CD4-positive, alpha-beta T cell treated with Interleukin-2 at 100 ng/mL for 4 hours (primary cell): ENCODE results near the gene KCTD12.
A peak's percentile ranks its signal among the peaks of the same experiment; 100 is the strongest.
"Not testable (repeated sequence)": the region's sequence is repeated elsewhere in the genome, so short reads cannot be mapped to it uniquely, and the experiment has no call there.

Experiments used
- DNase-seq: peaks from one replicate; pipeline ENCODE4 v3.0.0-alpha.2; 2020; ENCODE audit warnings: low spot score

Gene KCTD12

DNA sequence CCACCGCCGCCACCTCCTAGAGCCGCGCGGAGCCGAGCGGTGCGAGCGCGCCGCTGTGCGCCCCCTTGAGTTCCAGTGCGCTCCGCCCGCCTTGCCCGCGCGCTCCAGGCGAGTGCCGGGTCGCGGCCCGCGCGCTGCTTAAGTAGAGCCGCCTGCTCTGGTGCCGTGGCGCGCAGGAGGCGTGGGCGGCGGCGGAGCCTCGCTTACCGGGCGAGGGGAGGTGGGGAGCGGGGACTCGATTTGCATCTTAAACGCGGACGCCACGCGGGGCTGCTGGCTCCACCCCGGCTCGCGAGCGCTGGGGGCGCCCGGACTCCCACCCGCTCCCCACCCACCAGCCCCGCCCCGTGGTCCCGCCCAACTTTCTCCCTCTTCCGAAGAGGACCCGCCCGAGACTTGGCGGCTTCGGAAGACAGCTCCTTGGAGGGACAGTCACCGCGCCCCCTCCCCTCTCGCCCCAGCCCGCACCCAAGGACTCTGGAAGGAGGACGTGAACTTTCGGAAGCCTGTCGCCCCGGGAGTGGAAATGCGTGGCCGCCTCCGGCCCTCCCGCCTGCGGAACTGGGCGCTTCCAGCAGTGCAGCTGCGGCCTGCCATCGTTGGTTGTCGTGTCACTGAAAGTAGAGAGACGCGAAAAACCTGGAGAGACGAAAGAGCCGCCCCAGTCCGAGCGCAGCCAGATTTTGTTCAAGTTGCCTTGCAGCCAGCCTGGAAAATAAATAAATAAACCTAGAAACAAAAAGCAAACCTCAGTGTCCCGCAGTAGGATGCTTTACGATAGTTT, at the start of gene KCTD12:
Gene KCTD12 (minus strand): TSS at position 114 of the 784 bp plus-strand sequence. CDS start 257 bp downstream, outside the sequence.
- DNase-seq: peak; percentile 80

DNA sequence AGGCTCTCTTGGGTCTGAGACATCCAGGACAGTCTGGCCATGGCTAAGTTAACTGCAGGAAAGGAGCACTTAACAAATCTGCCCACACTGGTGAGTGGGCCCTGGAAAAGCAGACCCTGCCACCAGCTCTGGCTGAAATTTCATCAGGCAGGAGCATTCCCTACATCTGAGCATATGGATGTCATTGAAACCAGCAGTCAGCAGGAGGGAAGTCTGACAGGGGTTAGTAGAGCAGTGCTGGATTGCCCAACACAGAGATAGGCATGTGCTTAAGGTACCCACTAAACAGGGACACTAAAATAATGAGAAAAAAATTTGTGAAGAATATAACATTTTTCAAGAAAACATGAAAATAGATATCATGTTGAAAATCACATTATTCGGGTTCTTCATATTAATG, 48.5 kb upstream of the KCTD12 start:
- DNase-seq: no peak

DNA sequence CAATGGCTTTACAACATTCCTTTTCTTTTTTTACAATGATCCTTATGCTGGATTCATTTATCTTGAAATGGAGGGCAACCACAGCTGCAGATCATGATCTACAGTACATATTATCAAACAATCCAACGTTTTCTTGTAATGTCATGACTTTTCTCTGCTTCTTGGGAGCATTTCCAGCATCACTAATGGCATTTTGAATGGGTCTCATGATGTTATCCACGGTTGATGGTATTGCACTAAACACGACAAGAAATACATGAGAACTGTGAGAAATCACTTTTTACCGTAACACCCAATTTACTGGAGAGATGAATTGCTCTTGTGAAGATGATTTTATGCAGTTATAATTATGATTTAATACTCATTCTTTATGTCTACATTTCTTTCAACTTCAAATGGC, 45.9 kb upstream of the KCTD12 start:
- no peak for DNase-seq

DNA sequence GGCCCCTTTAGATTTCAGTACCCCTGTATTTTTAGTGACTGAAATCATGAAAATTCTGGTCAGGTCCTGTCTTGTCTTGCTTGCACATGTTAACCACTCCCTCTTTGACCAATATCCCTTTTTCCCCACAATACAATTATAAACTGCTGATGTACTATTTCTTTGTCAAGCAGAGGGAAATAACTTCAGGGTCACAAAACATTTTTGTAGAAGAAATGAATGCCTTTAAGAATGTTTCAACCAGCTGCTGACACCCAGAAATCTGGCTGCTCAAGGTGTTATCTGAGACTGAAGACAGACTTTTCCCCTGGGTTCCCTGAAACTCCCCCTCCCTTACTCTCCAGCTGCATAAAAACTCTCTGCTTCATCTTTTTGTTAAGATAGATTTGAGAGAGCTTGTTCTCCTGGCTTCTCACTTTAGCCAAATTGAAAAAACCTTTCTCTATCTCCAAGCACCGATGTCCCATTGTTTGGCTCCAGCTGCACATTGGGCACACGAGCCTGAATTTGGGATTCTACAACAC, 43.7 kb upstream of the KCTD12 start:
- DNase-seq: no peak

DNA sequence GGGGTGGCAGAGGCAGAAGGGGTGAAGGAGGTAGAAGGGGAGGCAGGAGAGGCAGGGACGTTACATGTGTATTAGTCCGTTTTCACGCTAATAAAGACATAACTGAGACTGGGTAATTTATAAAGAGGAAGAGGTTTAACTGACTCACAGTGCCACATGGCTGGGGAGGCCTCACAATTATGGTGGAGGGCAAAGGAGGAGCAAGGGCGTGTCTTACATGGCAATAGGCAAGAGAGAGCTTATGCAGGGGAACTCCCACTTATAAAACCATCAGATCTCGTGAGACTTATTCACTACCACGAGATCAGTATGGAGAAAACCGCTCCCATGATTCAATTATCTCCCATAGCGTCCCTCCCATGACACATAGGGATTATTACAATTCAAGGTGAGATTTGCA, 43.1 kb upstream of the KCTD12 start:
- DNase-seq: no peak

DNA sequence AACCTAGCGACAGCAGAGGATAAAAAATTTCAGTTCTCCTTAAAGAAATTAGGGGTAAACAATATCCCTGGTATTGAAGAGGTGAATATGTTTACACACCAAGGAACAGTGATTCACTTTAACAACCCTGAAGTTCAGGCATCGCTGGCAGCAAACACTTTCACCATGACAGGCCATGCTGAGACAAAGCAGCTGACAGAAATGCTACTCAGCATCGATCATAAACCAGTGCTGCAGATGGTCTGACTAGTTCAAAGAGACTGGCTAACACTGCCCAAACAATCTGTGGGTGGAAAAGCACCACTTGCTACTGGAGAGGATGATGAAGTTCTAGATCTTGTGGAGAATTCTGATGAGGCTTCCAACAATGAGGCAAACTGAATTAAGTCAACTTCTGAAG, 42.3 kb upstream of the KCTD12 start:
- no peak for DNase-seq

DNA sequence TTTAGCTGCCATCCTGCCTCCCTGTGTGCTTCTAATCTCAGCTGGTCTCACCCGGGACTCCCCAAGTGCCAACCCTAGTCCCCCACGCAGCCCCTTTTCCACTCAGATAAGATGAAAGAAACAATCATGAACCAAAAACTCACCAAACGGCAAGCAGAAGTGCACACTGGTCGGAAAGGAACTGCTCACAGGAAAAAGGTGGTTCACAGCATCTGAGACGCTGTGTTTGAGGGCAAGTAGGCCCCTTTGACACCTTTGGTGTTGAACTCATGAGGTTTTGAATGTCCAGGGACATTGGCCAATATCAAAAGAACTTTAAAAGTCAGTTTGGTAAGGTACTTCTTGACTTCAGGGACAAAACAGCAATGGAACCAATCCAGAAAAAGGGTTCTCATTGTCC, 41.8 kb upstream of the KCTD12 start:
- no peak for DNase-seq

DNA sequence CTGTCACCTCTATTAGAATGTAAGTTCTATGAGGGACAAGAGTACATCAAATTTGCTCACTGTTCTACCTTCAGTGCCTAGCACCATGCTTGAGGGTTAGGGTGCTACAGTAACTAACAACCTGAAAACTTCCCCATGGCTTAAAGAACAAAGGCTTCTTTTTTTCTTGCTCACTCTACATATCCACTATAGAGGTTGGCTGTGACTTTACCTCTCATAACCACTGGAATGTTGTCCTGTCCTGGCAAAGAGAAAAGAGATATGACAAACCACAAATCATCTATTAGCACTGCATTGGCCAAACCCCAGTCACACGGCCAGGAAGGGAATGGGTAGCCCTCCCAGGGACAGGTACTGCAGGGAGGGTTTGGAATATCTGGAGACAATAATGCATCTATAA, 38.9 kb upstream of the KCTD12 start:
- DNase-seq: no peak

DNA sequence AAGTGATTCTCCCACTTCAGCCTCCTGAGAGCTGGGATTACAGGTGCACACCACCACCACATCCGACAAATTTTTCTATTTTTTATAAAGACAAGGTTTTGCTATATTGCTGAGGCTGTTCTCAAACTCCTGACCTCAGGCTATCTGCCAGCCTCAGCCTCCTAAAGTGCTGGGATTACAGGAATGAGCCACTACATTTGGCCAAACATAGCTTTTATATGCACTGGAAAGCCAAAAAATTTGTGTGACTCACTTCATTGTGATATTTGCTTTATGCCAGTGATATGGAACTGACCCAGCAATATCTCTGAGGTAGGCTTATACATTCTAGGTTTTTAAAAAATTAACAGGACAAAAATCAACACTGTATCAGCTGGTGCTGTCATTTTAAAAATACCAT, 35.3 kb upstream of the KCTD12 start:
- no peak for DNase-seq

DNA sequence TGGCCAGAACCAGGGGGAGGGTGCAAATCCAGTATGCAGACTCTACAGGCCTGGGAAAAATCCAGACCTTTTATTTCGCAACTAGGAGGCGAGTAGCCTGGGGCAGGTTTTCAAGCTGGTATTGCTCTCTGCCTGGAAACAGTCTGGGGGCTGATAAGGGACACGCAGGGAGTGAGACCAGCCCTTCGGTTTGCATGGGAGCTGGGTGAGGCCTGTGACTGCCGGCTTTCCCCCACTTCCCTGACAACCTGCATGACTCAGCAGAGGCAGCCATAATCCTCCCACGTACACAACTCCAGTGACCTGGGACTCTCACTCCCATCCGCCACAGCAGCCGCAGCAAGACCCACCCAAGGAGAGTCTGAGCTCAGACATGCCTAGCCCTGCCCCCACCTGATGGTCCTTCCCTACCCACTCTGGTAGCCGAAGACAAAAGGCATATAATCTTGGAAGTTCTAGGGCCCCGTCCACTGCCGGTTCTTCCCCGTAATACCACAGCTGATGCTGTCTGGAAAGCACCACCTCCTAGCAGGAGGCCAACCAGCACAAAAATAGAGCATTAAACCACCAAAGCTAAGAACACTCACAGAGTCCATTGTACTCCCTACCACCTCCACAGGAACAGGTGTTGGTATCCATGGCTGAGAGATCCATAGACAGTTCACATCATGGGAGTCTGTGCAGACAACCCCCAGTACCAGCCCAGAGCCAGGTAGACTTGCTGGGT, 31.7 kb upstream of the KCTD12 start:
- not testable (repeated sequence) for DNase-seq

DNA sequence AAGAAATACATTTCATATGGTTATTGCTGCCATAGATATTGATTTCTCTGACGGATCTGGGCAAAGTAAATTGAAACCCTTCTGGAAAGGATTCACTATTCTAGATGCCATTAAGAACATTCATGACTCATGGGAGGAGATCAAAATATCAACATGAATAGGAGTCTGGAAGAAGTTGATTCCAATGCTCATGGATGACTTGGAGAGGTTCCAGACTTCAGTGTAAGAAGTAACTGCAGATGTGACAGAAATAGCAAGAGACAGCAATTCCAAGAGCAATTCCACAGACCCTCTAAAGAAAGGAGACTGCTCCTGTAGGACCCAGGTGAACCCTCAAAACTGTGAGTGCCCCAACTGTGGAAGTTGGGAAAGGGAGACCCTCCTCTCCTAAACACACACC, 30.9 kb upstream of the KCTD12 start:
- no peak for DNase-seq

DNA sequence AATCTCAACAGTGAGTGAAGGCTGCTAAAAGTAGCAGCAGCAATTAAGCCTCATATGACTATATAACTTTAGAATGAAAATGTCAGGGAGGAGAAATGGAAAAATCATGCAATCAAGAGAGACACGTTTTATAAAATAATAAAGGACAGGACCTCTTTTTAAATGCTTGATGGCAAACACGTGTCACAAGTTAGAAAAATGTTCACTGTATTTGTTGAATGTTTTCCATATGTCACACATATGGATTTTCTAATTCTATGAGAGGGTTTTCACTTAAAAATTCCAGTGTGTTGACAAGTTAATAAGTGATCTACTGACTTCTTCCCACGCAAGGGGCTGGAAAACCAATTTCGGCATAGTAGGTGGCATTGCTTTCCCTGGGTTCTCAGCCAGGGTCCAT, 27.7 kb upstream of the KCTD12 start:
- DNase-seq: no peak

DNA sequence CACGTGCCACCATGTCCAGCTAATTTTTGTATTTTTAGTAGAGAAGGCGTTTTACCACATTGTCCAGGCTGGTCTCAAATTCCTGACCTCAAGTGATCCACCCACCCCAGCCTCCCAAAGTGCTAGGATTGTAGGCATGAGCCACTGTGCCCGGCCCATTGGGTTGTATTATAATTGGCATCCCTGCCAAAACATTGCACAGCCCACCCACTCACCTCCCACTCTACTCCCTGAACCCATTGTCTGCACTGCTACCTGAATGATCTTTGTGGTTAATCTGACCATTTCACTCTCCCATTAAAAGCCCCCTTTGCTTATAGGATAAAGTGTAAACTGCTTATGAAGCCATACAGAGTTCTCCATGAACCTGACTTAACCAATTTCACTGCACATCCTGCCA, 26.3 kb upstream of the KCTD12 start:
- no peak for DNase-seq

DNA sequence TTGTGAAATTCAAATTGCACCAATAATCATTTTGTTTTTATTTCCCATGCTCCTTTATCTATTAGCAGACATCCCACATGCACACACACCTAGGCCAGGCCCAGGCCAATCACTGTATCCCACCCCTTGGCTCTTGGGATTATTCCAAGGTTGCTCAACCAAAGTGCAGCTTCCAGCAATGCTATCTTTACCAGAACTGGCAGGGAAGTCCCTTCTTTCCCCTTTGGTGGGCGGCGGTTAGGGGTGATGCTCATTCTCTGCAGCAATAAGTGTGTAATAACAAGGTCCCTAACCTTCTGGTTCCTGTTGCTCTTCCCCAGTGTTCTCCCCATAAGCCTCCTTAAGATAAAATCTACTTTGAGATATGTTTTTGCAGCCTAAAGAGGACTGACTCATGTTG, 18.3 kb upstream of the KCTD12 start:
- DNase-seq: no peak

DNA sequence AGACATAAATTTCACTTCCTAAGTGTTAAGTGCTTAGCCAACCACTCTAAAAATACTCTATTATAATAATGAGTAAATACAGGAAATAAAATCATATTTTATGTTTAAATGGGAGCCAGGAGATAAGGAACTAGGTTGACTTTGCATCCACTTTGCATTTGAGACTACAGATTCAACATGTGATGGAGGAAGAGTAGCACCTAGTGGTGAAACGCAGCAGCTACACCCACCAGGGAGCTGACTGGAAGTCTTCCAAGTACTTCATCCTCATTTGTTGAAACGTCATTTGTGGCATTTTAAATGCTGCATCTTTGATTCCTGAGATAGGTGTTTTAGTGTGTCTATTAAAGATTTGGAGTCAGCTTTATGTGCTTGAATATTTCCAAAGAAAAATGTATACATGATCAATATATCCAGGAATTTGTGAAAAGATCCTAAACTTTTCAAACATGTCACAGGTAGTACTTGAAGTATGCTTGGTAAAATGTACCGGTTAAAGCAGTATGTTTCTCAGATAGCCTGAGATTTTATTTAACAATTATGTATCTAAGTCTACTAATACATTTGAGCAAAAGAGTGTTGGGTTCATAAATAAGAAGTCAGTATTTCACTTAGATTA, 17.4 kb upstream of the KCTD12 start:
- DNase-seq: peak; percentile 82

DNA sequence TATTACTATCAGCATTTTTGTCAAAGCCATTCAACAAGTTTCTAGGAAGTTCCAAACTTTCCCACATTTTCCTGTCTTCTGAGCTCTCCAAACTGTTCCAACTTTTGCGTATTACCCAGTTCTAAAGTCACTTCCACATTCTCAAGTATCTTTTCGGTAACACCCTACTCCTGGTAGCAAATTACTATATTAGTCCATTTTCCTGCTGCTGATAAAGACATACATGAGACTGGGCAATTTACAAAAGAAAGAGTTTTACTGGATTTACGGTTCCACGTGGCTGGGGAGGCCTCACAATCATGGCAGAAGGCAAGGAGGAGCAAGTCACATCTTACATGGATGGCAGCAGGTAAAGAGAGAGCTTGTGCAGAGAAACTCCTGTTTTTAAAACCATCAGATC, 12.9 kb upstream of the KCTD12 start:
- DNase-seq: not testable (repeated sequence)

DNA sequence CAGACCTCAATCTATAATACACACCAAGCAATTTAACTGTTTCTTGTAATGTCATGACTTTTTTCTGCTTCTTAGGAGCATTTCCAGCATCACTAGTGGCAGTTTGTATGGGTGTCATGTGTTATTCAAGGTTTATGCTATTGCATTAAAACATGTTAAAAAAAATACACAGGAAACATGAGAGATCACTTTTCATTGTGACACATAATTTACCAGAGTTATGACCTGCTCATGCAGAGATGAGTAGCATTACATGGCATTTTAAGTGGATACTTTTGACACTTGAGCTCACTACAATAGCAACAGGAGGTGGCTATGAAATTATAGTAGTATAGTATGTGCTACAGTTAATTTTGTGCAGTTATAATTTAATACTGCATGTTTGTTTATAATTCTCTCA, 11.0 kb upstream of the KCTD12 start:
- not testable (repeated sequence) for DNase-seq

DNA sequence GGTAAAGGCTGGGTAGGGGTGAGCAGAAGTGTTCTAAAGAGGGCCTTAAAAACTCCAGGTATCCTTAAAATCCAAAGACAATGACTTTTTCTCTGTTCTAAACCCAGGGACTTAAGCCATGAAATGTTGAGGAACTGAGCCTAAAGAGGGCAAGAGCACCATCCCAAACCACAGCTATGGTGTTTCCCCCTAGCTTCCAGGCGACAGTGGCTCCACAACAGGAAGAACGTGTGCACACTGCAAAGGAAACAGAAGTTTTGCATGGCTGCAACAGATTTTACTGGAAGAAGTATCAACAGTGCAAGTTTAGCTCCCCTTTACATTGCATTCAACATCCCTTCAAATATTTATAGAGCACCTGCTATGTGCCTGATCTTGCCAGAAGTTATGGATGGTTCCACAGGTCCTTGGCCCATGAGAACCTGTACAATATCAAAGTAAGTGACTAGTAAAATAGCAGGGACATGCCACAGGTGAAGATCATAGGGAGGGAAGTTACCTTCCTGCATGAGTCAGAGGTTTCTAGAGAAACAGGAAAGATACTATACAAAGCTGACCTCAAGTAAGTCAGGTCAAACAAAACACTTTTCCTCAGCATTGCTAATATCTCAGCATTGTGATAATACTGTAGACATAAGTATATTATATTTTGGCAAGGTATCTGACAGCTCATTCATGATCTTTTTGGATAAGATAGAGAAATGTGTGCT, 8.4 kb upstream of the KCTD12 start:
- DNase-seq: peak; percentile 32

DNA sequence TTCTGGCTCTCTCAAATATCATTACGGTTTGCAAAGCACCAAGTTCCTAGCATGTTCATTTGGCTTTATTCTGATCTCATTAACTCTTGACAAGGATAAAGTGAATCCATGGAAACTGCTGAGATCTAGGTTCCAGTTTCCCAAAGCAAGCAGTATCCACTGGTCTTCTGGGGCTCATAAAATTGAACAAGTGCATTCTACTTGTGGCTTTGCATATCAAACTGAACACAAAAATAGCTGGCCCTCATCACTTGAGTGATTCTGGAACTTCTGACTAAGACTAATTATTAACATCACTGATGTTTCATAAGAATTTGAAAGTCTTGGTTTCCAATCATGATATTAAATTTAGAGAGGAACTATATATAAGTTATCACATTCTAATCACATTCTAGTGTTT, 6.3 kb upstream of the KCTD12 start:
- no peak for DNase-seq

DNA sequence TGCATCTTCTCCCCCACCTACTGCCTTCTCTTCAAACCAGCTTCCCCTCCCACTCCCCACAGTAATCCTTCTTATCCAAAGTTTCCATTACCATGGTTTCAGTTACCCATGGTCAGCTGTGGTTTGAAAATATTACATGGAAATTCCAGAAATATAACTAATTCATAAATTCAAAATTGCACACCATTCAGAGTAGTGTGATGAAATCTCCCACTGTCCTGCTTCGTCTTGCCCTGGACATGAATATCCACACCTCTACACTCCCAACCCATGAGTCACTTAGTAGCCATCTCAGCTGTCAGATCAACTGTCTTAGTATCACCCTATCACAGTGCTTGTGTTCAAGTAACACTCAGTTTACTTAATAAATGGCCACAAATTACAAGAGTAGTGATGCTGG, 3.8 kb upstream of the KCTD12 start:
- DNase-seq: no peak

DNA sequence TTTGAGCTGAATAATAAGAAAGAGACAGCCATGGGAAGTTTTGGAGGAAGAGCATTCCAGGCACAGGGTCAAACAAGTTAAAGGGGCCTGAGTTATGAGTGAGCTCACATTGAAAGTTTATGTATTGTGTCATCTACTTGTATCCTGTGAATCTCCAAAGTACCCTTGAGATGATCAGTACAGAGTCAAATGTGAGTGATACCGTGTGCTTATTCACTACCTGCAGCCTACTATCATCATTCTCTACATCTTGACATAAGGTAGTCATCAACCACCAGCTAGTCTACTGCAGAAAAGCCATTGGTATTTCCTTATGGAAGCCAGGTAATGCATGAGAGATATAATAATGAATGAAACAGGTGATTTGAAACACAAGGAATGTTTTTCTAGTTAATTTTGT, 3.0 kb upstream of the KCTD12 start:
- no peak for DNase-seq

DNA sequence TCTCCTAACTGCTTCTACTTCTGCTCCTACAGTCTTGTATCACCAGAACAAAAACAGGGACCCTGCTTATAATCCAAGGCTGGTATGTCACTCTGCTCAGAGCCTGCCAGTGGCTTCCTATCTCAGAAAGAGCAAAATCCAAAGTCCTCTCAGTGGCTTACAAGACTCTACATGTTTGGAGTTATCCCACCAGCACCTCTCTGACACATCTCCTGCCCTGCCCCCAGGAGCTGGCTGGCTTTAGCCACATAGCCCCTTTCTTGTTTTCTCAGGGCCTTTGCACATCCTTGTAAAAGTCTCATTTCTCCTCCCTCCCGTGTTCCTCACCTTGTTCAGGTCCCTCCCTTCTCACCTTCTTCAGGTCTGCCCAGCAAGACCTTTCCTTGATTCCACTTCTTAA, 2.2 kb upstream of the KCTD12 start:
- DNase-seq: no peak
